Effector memory CD4-positive, alpha-beta T cell (primary cell): ENCODE data around the gene TM4SF18.
"Not testable (repeated sequence)": the region's sequence is repeated elsewhere in the genome, so short reads cannot be mapped to it uniquely, and the experiment has no call there.

Experiments used
- DNase-seq, 3 donors: peaks; one replicate each; pipeline ENCODE4 v3.0.0-alpha.2; 2020
- H3K27ac ChIP-seq: 2 replicates; pipeline ENCODE4 v1.7.0; 2013; ENCODE audit warnings: mild to moderate bottlenecking, low read length, moderate library complexity; ENCODE audit not compliant: insufficient read depth, poor library complexity, severe bottlenecking
- H3K27me3 ChIP-seq: replicated peaks from 2 replicates; pipeline ENCODE4 v1.7.0; 2013; ENCODE audit warnings: mild to moderate bottlenecking, low read length; ENCODE audit not compliant: insufficient read depth, control insufficient read depth, poor library complexity, severe bottlenecking
- H3K36me3 ChIP-seq: 2 replicates; pipeline ENCODE4 v1.7.0; 2013; ENCODE audit warnings: mild to moderate bottlenecking, low read length, moderate library complexity; ENCODE audit not compliant: control insufficient read depth, insufficient read depth
- H3K4me1 ChIP-seq: 2 replicates; pipeline ENCODE4 v1.7.0; 2013; ENCODE audit warnings: low read length, mild to moderate bottlenecking; ENCODE audit not compliant: control insufficient read depth, insufficient read depth, poor library complexity, severe bottlenecking
- H3K4me3 ChIP-seq: 2 replicates; pipeline ENCODE4 v1.7.0; 2013; ENCODE audit warnings: low read length, low read depth, mild to moderate bottlenecking; ENCODE audit not compliant: insufficient read depth, poor library complexity, severe bottlenecking
- H3K9me3 ChIP-seq: 2 replicates; pipeline ENCODE4 v1.7.0; 2013; ENCODE audit warnings: mild to moderate bottlenecking, low read length, moderate library complexity; ENCODE audit not compliant: control insufficient read depth
- total RNA-seq, 3 donors: gene quantifications; one replicate each; lab custom pipeline; 2026; lab: John Stamatoyannopoulos, UW

Gene TM4SF18, protein sequence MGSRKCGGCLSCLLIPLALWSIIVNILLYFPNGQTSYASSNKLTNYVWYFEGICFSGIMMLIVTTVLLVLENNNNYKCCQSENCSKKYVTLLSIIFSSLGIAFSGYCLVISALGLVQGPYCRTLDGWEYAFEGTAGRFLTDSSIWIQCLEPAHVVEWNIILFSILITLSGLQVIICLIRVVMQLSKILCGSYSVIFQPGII
- total RNA-seq, result 0 reads per million in 3 donors

DNA sequence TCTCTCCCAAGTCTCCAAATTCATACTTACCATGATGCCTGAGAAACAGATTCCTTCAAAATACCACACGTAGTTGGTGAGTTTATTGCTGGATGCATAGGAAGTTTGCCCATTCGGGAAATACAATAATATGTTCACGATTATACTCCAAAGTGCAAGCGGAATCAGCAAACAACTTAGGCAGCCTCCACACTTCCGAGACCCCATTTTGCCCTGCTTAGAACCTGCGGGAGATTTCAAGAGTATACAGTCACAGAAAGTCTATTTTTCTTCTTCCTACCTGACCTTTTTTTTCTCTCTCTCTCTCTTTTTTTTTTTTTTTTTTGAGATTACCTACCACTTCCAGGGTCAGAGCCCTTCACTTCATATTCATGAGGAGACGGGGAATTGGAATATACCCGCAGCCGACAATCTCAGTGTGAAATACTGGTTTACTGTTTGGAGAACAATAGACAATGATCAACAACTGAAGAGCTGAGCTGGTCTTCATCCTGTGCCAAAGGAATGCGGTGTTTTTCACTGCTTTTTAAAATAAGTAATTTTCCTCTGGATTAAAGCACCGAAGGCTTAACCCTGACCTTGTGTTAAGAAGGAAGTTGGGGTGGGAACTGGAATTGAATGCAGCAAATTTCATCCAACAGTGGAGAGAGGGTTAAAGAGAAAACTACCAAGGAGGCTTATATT, at the start of gene TM4SF18:
Gene TM4SF18 (minus strand): TSS at position 461 of the 684 bp plus-strand sequence. CDS start 254 bp downstream, at position 207.
- Histone ChIP-seq H3K27me3 (peaks cover 6% of the 10 kb centered on the region), H3K9me3 (no peaks in the 10 kb centered on the region), H3K36me3 (no peaks in the 10 kb centered on the region), H3K4me1 (no peaks in the 10 kb centered on the region), H3K27ac (no peak within 1 kb of the TSS), H3K4me3 (no peak within 1 kb of the TSS)
- no peak for DNase-seq

DNA sequence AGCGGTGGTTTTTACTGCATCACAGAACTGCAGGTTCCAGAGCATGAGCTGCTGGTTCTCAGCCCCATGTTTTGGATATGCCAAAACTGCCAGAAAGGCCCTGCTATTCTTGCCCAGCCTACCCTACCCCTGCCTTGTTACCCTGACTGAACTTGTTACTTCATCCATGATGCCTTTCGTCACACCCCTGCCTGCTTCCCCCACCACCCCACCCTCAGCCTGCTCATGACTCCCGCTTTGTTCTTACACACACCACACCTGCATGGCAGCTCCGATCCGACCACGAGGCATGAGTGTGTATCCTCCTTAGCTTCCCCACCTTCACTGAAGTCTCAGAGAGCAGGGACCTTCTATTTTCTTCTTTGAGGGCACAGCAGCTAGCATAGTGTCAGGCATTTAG, 49.1 kb upstream of the TM4SF18 start:
- H3K27me3 ChIP-seq, result no peaks in the 10 kb centered on the region
- H3K4me1 ChIP-seq, result no peaks in the 10 kb centered on the region
- no peaks in the 10 kb centered on the region for H3K36me3 ChIP-seq
- no peak overlapping the region for H3K4me3 ChIP-seq
- no peak overlapping the region for H3K27ac ChIP-seq
- DNase-seq, result no peak
- H3K9me3 ChIP-seq, result no peaks in the 10 kb centered on the region

DNA sequence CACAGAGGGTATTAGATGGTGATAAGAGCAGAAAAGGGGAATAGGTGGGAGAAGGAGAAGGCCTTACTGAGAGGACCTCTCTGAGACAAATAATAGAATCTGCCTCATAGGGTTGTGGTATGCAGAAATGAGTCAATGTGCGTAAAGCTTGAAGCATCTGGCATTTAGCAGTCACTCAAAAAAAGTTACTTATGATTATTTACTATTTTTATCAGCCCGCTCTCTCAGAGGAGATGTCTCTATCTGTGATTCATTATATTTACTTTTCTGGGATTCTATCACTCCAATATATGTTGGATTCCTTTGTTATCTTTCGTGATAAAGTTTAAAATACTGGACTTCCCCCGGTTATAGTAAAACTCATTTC, 48.6 kb upstream of the TM4SF18 start:
- no peaks in the 10 kb centered on the region for H3K36me3 ChIP-seq
- no peak overlapping the region for H3K27ac ChIP-seq
- no peaks in the 10 kb centered on the region for H3K4me1 ChIP-seq
- no peak for DNase-seq
- H3K27me3 ChIP-seq, result no peaks in the 10 kb centered on the region
- H3K9me3 ChIP-seq, result no peaks in the 10 kb centered on the region
- H3K4me3 ChIP-seq, result no peak overlapping the region

DNA sequence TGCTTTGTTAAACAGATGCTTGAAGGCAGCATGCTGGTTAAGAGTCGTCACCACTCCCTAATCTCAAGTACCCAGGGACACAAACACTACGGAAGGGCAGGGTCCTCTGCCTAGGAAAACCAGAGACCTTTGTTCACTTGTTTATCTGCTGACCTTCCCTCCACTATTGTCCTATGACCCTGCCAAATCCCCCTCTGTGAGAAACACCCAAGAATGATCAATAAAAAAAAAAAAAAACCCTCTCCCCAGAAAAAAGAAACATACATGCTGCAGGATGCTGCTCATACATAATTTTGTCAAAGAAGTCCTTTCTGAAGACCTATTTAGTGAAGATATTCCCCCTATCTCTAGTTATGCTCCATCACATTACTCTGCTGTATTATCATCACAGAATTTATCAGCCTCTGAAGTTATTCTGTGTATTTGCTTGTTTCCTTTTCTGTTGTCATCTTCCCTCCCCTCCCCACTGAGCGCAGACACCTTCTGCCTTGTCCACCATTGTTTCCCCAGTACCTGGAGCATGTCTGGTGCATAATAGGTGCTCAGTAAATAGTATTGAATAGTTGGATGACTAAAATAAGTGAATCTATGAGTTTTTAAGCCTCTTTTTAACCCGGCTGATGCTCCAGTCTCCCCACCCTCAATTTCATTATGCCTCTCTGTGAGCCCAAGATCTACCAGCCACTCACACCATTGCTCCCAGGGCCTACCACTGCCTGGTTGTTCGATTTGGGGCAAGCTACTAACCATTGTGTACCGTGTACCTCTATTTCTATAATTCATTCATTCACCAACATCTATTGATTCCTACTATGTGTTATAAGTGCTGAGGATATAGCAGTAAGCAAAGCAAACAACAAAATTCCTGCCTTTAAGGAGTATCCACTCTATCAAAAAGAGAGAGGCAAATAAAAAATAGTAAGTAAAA, 48.0 kb upstream of the TM4SF18 start:
- no peak for DNase-seq
- Histone ChIP-seq H3K36me3 (no peaks in the 10 kb centered on the region), H3K27me3 (no peaks in the 10 kb centered on the region), H3K4me3 (no peak overlapping the region), H3K4me1 (no peaks in the 10 kb centered on the region), H3K9me3 (no peaks in the 10 kb centered on the region), H3K27ac (no peak overlapping the region)

DNA sequence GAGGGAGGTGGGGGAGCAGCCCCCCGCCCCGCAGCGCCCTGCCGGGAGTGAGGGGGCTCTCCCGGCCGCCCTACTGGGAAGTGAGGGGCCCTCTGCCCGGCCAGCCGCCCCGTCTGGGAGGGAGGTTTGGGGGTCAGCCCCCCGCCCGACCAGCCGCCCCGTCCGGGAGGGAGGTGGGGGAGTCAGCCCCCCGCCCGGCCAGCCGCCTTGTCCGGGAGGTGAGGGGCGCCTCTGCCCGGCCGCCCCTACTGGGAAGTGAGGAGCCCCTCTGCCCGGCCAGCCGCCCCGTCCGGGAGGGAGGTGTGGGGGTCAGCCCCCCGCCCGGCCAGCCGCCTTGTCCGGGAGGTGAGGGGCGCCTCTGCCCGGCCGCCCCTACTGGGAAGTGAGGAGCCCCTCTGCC, 46.8 kb upstream of the TM4SF18 start:
- not testable (repeated sequence) for H3K27ac ChIP-seq, H3K4me1 ChIP-seq, H3K36me3 ChIP-seq, H3K27me3 ChIP-seq, DNase-seq, H3K9me3 ChIP-seq, H3K4me3 ChIP-seq

DNA sequence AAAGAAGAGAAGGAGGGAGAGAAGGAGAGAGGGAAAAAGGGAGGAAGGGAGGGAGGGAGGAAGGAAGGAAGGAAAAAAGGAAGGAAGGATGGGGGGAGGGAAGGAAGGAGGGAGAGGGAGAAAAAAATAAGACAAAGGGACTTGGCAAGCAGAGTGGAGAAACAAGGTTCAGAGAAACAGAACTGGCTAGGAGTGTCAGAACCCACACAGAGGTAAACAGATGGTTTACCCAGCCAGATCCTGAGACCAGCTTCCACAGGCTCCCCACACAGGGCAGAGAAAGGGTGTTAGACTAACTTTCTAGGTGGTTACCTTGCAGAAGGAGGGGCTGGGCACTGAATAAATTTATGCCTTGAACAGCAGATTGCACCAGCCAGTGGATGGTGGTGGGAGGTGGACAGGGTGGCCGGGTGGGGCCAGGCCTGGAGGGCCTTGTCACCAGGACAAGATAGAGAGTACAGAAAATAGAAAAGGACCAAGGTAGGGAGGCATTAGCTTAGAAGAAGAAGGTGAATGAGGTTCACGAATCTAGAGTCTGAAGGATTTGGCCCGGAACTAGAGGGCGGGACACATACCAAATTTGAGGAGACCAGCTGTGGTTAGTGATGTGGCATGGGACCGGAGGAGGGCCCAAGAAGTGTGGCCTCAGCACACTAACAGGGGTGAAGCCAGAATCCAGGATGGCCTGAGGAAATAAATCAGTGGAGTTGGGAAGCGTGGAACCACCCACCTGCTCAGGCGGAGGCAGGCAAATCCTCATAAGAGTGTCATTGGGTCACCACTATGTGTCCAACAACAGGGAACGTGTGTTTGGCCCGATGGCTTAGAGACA, 45.3 kb upstream of the TM4SF18 start:
- H3K27me3 ChIP-seq, result no peaks in the 10 kb centered on the region
- H3K4me3 ChIP-seq, result no peak overlapping the region
- H3K4me1 ChIP-seq, result no peaks in the 10 kb centered on the region
- DNase-seq, result no peak
- H3K27ac ChIP-seq, result no peak overlapping the region
- no peaks in the 10 kb centered on the region for H3K36me3 ChIP-seq
- H3K9me3 ChIP-seq, result no peaks in the 10 kb centered on the region

DNA sequence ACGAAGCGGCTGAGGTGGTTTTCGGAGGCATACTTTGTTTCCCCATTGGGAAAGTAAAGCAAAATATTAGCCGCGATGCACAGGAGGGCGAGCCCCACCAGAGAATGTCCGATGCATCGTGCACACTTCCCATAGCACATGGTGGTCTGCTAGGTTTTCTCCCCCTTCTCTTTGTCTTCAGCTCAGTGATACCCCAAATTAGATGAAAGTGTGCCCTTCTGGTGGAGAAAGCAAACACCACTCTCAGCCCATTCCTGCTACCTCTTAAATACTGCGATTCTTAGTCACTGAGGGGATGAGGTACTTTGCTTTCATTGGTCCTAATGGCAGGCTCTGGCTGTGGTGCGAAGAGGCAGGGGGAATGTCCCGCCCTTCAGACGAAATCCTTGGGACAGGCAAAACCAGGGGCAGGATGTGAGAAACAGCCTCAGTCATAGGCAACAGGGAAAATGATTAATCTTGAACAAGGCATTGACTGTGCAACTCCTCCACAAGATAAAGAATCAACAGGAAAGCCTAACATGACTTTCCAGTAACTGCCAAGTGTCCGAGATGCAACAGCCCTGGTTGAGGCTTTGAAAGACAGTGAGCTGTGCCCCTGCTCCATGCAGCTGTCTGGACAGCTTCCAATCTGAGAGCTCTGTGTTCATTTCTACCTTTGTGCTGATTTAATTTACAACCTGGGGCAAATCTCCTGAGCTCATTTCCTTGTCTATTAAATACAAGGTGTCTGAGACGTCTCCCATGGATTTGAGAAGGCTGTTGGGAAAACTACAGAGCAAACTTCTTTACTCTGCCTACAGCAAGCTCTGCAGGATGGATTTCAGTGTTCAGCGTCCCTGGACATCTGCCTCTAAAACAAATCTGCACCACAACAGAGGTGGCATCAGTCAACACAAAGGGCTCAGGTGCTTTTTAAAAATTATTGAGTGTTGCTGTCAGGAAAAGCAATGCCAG, 44.2 kb upstream of the TM4SF18 start, which contains the start of gene TM4SF1:
Gene TM4SF1 (minus strand): TSS at position 242 of the 957 bp plus-strand sequence. CDS start 102 bp downstream, at position 140.
- Histone ChIP-seq H3K27me3 (no peaks in the 10 kb centered on the region), H3K9me3 (no peaks in the 10 kb centered on the region), H3K27ac (no peak within 1 kb of the TSS), H3K36me3 (no peaks in the 10 kb centered on the region), H3K4me3 (no peak within 1 kb of the TSS), H3K4me1 (no peaks in the 10 kb centered on the region)
- DNase-seq, result no peak

DNA sequence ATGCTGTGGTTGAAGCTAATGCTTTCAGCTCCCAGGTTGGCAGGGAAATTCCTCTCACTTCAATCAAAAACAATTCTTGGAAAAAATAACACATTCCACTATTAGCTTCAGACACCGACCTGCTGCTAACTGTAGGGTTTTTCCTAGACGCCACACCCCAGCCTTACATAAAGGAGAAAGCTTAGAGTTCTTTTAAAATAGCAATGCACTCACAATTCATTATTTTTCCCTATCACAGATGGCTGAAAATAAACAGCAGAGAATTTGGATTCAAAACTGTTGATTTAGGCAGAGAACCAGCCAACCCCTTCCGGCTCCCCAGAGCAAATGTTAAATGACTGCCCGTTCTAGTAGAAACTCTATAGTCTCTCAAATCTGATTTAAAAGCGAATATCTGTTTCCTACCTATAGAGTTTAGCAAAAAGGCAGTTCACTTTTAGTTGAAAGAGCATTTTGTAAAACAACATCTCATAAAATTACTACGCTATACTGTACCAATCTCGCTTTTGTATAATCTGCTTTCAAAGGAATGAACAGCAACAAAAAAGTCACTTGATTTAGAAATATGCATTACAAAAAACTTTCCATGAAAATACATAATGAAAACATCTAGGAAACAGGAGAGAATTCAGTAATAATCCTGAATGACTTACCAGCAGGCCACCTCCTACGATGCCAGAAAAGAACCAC, 43.4 kb upstream of the TM4SF18 start:
- no peaks in the 10 kb centered on the region for H3K27me3 ChIP-seq
- H3K4me1 ChIP-seq, result no peaks in the 10 kb centered on the region
- no peaks in the 10 kb centered on the region for H3K9me3 ChIP-seq
- no peak for DNase-seq
- no peak overlapping the region for H3K4me3 ChIP-seq
- H3K27ac ChIP-seq, result no peak overlapping the region
- H3K36me3 ChIP-seq, result no peaks in the 10 kb centered on the region
